Transverse colon (tissue), 3 donors: Measurements from ENCODE around the gene AHDC1.

ENCODE experiments used
- POLR2A ChIP-seq: fragments of 450-650 bp; IDR thresholded peaks from one replicate; pipeline ENCODE4 v1.6.1; 2016; ENCODE audit warnings: antibody characterized with exemption, mild to moderate bottlenecking, moderate library complexity
- POLR2AphosphoS5 ChIP-seq, 3 donors: sonication (generic); formaldehyde crosslinking; IDR thresholded peaks; one replicate each; pipeline ENCODE4 v1.6.1; 2016; ENCODE audit warnings: antibody characterized with exemption in 3 of 3

GRCh38 chr1:27513528-27513927 is 90.4 kb downstream of the AHDC1 start:
- TF ChIP-seq POLR2A (no peak), POLR2AphosphoS5 (IDR thresholded peaks at IDR 0.05) (no peak)
